K562 (cell line): ENCODE results near the gene RNF168. TPM values are rescaled to one million over a fixed set of nuclear protein-coding genes. Genes with fewer than 3 reads are reported as not detected.

Experiments used
- ARNT ChIP-seq, 2 experiments: fragments of 450-650 bp; IDR thresholded peaks; 2 replicates each; pipeline ENCODE4 v1.6.1; 2016; ENCODE audit warnings: mild to moderate bottlenecking in 1 of 2
- E4F1 ChIP-seq: fragments of 250-450 bp; sonication (Bioruptor Pico); IDR thresholded peaks from 2 replicates; pipeline ENCODE4 v1.5.0; 2021; ENCODE audit warnings: mild to moderate bottlenecking, borderline replicate concordance
- GTF3C2 ChIP-seq: IDR thresholded peaks from 3 replicates; pipeline ENCODE4 v1.6.1; 2011; ENCODE audit warnings: borderline replicate concordance, mild to moderate bottlenecking, moderate library complexity; ENCODE audit not compliant: insufficient read length; ENCODE audit errors: extremely low read depth
- LARP7 ChIP-seq: fragments of 450-650 bp; IDR thresholded peaks from 2 replicates; pipeline ENCODE4 v1.6.1; 2016
- LCOR ChIP-seq: sonication (generic); formaldehyde crosslinking; IDR thresholded peaks from 2 replicates; pipeline ENCODE4 v1.8.0; 2022; ENCODE audit warnings: mild to moderate bottlenecking, missing genetic modification reagents
- MEIS2 ChIP-seq: fragments of 450-650 bp; IDR thresholded peaks from 2 replicates; pipeline ENCODE4 v1.6.1; 2014; ENCODE audit warnings: mild to moderate bottlenecking; ENCODE audit not compliant: partially characterized antibody
- MXD1 ChIP-seq: fragments of 250-450 bp; sonication (Bioruptor Pico); IDR thresholded peaks from 2 replicates; pipeline ENCODE4 v1.8.0; 2021; ENCODE audit warnings: borderline replicate concordance, mild to moderate bottlenecking, moderate library complexity; ENCODE audit not compliant: poor library complexity, severe bottlenecking
- NFRKB ChIP-seq: fragments of 450-650 bp; IDR thresholded peaks from 2 replicates; pipeline ENCODE4 v1.6.1; 2016; ENCODE audit warnings: low read depth
- PYGO2 ChIP-seq: fragments of 450-650 bp; IDR thresholded peaks from 2 replicates; pipeline ENCODE4 v1.6.1; 2016; ENCODE audit warnings: mild to moderate bottlenecking, missing genetic modification characterization, moderate library complexity, missing compliant biosample characterization
- SMAD1 ChIP-seq: fragments of 150-350 bp; IDR thresholded peaks from 2 replicates; pipeline ENCODE4 v1.6.1; 2014; ENCODE audit warnings: low read length, low read depth; ENCODE audit not compliant: partially characterized antibody
- SP1 ChIP-seq: sonication (generic); formaldehyde crosslinking; IDR thresholded peaks from 2 replicates; pipeline ENCODE4 v1.8.1; 2022; ENCODE audit warnings: mild to moderate bottlenecking, missing genetic modification reagents
- STAT5B ChIP-seq: fragments of 250-450 bp; sonication (Bioruptor Pico); IDR thresholded peaks from 2 replicates; pipeline ENCODE4 v1.8.0; 2021; ENCODE audit warnings: mild to moderate bottlenecking, inconsistent platforms
- TBL1XR1 ChIP-seq, 2 experiments: IDR thresholded peaks; 2 replicates each; pipeline ENCODE4 v1.6.1; 2012; ENCODE audit warnings: improper control_type of control experiment in 2 of 2, low read length in 2 of 2, mild to moderate bottlenecking in 1 of 2
- TEAD4 ChIP-seq, 2 experiments: sonication (generic) in 1 of 2; formaldehyde crosslinking in 1 of 2; IDR thresholded peaks; 2 replicates each; pipeline versions ENCODE4 v1.6.1 to v1.8.0; 2012 to 2022; ENCODE audit warnings: borderline replicate concordance in 1 of 2, inconsistent platforms in 1 of 2, low read length in 1 of 2, mild to moderate bottlenecking in 1 of 2, missing genetic modification reagents in 1 of 2
- ZC3H4 ChIP-seq: sonication (generic); formaldehyde crosslinking; IDR thresholded peaks from 2 replicates; pipeline ENCODE4 v1.9.0; 2021; ENCODE audit warnings: missing genetic modification reagents, borderline replicate concordance
- ZNF507 ChIP-seq: conservative IDR thresholded peaks from 2 replicates; pipeline ENCODE4 v1.6.1; 2017; ENCODE audit warnings: missing genetic modification characterization, missing compliant biosample characterization
- ZNF609 ChIP-seq: sonication (generic); formaldehyde crosslinking; IDR thresholded peaks from 2 replicates; pipeline ENCODE4 v1.8.1; 2023; ENCODE audit warnings: missing genetic modification reagents, mild to moderate bottlenecking, borderline replicate concordance
- polyA plus RNA-seq, 8 experiments: library from polyadenylated mRNA; depleted of rRNA in 4 of 8; stranded (reverse) in 5 of 8; unstranded in 3 of 8; fragments of >200 nt; fragmentation: Nextera tagmentation in 2 of 8; fragmentation: Illumina TruSeq in 1 of 8; extraction: Ambion mirVana in 2 of 8; extraction: Trizol in 1 of 8; gene quantifications; 2 replicates each; pipeline versions ENCODE4 v1.2.1 to v1.2.3, GENCODE V29; 2011 to 2014; ENCODE audit warnings: inconsistent platforms in 1 of 8, missing spikeins in 1 of 8
- total RNA-seq, 7 experiments: library from RNA; depleted of rRNA in 6 of 7; stranded (reverse); fragments of >200 nt in 6 of 7; fragmentation: Illumina TruSeq in 2 of 7; extraction: Trizol in 2 of 7; gene quantifications; 2 replicates each; pipeline versions ENCODE4 v1.2.1 to v1.2.3, GENCODE V29; 2011 to 2021; ENCODE audit warnings: low replicate concordance in 1 of 7

RNF168 gene
- total and polyA plus RNA-seq, 9 of the 15 experiments (the other 6 are each of a cell fraction or from before 2014, with no cell fraction given) = 6.0 to 32.1 (median 16.6) TPM

- TF ChIP-seq MEIS2 = peak; percentile 93
- TF ChIP-seq TBL1XR1 (IDR thresholded peaks at IDR 0.05; ENCODE audit: low read length in 2 of 2) = no peak
- no peak for TF ChIP-seq MXD1 (CRISPR knock-in tag)
- no peak for TF ChIP-seq LARP7
- TF ChIP-seq PYGO2 = no peak
- no peak for TF ChIP-seq ZC3H4 (CRISPR knock-in tag)
- no peak for TF ChIP-seq SMAD1
- no peak for TF ChIP-seq SP1 (CRISPR knock-in tag)
- no peak for TF ChIP-seq NFRKB
- TF ChIP-seq E4F1 = no peak
- TF ChIP-seq STAT5B = no peak
- TF ChIP-seq TEAD4 (IDR thresholded peaks at IDR 0.05; ENCODE audit: low read length) = no peak
- no peak for TF ChIP-seq TEAD4 (CRISPR knock-in tag; IDR thresholded peaks at IDR 0.05; ENCODE audit: borderline replicate concordance)
- TF ChIP-seq LCOR (CRISPR knock-in tag) = no peak
- TF ChIP-seq GTF3C2 = no peak
- no peak for TF ChIP-seq ZNF609 (CRISPR knock-in tag)
- no peak for TF ChIP-seq ZNF507 (tag)
- no peak for TF ChIP-seq ARNT (IDR thresholded peaks at IDR 0.05)
These were observed 33.9 kb upstream of the RNF168 start (continued) for GRCh38 chr3:196537319-196537984.
